Panc1 (cell line): ENCODE results near the gene NAA40. TPM values are rescaled to one million over a fixed set of nuclear protein-coding genes. Genes with fewer than 3 reads are reported as not detected.

Experiments used
- ATAC-seq: fragments of 200-7000 bp; cut with Tn5 transposase; 2 replicates; pipeline ENCODE4 v1.9.1; 2020; ENCODE audit warnings: mild to moderate bottlenecking, moderate library complexity
- BruUV-seq: library from RNA; stranded (reverse); fragments of 400-500 nt; replicated peaks from 2 replicates; lab custom pipeline; 2021; lab: Mats Ljungman, UMichigan
- CTCF ChIA-PET: fragments of 300-600 bp; sonication (Branson Sonifier 250); formaldehyde crosslinking; loops from one replicate; lab custom pipeline; 2022; ENCODE audit warnings: antibody characterized with exemption; lab: Charles Lee
- POLR2A ChIA-PET: fragments of 300-600 bp; sonication (Branson Sonifier 250); formaldehyde crosslinking; loops from one replicate; lab custom pipeline; 2022; ENCODE audit warnings: antibody characterized with exemption; lab: Charles Lee
- DNase-seq: peaks from one replicate; pipeline ENCODE4 v3.0.0-alpha.2; 2010; ENCODE audit warnings: low read depth, low spot score
- H3K27ac ChIP-seq: 2 replicates; pipeline ENCODE4 v1.5.1; 2011; ENCODE audit warnings: mild to moderate bottlenecking, low read length, inconsistent platforms
- H3K27me3 ChIP-seq: fragments of 200-500 bp; sonication (Bioruptor generic); 2 replicates; pipeline ENCODE4 v1.6.0; 2014; ENCODE audit warnings: low read length, inconsistent platforms; ENCODE audit not compliant: control insufficient read depth, insufficient read depth
- H3K36me3 ChIP-seq: fragments of 200-500 bp; sonication (Bioruptor generic); 2 replicates; pipeline ENCODE4 v1.5.1; 2014; ENCODE audit warnings: inconsistent platforms, mild to moderate bottlenecking, low read length, moderate library complexity; ENCODE audit not compliant: control insufficient read depth, insufficient read depth
- H3K4me1 ChIP-seq: 2 replicates; pipeline ENCODE4 v1.5.1; 2011; ENCODE audit warnings: inconsistent platforms, mild to moderate bottlenecking, low read length, moderate library complexity; ENCODE audit not compliant: control insufficient read depth, insufficient read depth
- H3K4me3 ChIP-seq, 2 experiments: 2 replicates each; pipeline ENCODE4 v1.5.1; 2011 to 2012; ENCODE audit warnings: low read depth in 2 of 2, low read length in 2 of 2, mild to moderate bottlenecking in 2 of 2, inconsistent platforms in 1 of 2, moderate library complexity in 1 of 2
- H3K9me3 ChIP-seq: fragments of 200-500 bp; sonication (Bioruptor generic); 2 replicates; pipeline ENCODE4 v1.5.1; 2014; ENCODE audit warnings: low read depth, mild to moderate bottlenecking, inconsistent platforms, low read length, moderate library complexity; ENCODE audit not compliant: control insufficient read depth, insufficient read depth
- POLR2AphosphoS5 ChIP-seq: IDR thresholded peaks from 2 replicates; pipeline ENCODE4 v1.6.1; 2012; ENCODE audit warnings: mild to moderate bottlenecking, low read depth, low read length, moderate library complexity
- SIN3A ChIP-seq: IDR thresholded peaks from 2 replicates; pipeline ENCODE4 v1.6.1; 2012; ENCODE audit warnings: low read depth, mild to moderate bottlenecking, low read length, moderate library complexity, borderline replicate concordance; ENCODE audit not compliant: insufficient read depth
- TCF7L2 ChIP-seq: IDR thresholded peaks from 2 replicates; pipeline ENCODE4 v1.6.1; 2011; ENCODE audit warnings: mild to moderate bottlenecking, low read depth, low read length, inconsistent platforms
- in situ Hi-C: cut with HindIII; loops from 2 replicates; pipeline ENCODE4 v1.10.0; 2016; ENCODE audit warnings: low sequenced_read_pairs, low pct_unique_long_range_greater_than_20kb
- intact Hi-C: fragments of 100-400 bp; cut with micrococcal nuclease; formaldehyde crosslinking; loops from one replicate; pipeline ENCODE4 v1.10.0; 2022; ENCODE audit not compliant: unreplicated experiment
- total RNA-seq: library from RNA; stranded (reverse); gene quantifications from one replicate; pipeline ENCODE4 v1.2.1, GENCODE V29; 2021; ENCODE audit not compliant: unreplicated experiment
- TF ChIP-seq, protein P1 (sequence below), 2 experiments: IDR thresholded peaks; 2 replicates each; pipeline ENCODE4 v1.6.1; 2011 to 2012; ENCODE audit warnings: low read depth in 2 of 2, control low read depth in 1 of 2, low read length in 1 of 2, mild to moderate bottlenecking in 1 of 2, moderate library complexity in 1 of 2; ENCODE audit not compliant: insufficient read depth in 1 of 2
- TF ChIP-seq, protein P2 (sequence below): fragments of 450-650 bp; IDR thresholded peaks from 2 replicates; pipeline ENCODE4 v1.5.1; 2017; ENCODE audit warnings: mild to moderate bottlenecking

NAA40 gene
- total RNA-seq, 1 experiment from 2014 or later, result 43.2 TPM

DNA sequence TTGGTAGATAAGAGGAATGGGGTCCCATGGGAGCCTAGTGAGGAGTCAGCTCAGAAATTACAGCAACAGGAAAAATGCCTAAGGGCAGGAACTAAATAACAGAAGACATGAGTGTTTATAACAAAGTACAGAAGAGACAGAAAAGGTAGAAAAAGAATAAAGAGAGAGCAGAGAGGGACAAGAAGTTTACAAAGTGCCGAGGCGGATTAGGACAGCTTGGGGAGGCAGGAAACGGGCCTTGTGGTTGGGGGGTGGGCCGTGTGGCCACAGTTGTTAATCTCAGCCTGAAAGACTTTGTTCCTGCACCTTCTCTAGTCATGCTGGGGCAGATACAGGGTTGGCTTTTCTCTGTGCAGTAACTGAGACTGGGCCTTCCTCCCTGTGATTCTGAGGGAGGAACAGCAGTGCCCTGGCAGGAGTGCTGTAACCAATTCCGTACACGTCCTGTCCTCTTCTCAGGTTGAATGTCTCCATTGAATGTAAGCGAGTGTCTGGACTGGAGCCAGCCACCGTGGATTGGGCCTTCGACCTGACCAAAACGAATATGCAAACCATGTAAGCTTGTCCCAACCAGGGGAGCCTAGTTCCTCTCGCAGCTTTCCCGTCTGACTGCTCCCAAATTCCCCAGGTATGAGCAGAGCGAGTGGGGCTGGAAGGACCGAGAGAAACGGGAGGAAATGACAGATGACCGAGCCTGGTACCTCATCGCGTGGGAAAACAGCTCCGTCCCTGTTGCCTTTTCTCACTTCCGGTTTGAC lies 13.2 kb downstream of the NAA40 start:
- in situ Hi-C loops (no loop called here), intact Hi-C loops (no loop called here)
- ATAC-seq, result no peak
- Histone ChIP-seq H3K9me3 (no peaks in the 10 kb centered on the region), H3K27ac (no peak overlapping the region), H3K4me3 (no peak overlapping the region), H3K36me3 (peaks cover 10% of the 10 kb centered on the region; the same call in 1 of the 2 replicates), H3K27me3 (no peaks in the 10 kb centered on the region), H3K4me1 (no peaks in the 10 kb centered on the region)
- no peak for TF ChIP-seq SIN3A
- no peak for TF ChIP-seq TCF7L2
- no peak for TF ChIP-seq POLR2AphosphoS5
- TF ChIP-seq, protein P1, sequence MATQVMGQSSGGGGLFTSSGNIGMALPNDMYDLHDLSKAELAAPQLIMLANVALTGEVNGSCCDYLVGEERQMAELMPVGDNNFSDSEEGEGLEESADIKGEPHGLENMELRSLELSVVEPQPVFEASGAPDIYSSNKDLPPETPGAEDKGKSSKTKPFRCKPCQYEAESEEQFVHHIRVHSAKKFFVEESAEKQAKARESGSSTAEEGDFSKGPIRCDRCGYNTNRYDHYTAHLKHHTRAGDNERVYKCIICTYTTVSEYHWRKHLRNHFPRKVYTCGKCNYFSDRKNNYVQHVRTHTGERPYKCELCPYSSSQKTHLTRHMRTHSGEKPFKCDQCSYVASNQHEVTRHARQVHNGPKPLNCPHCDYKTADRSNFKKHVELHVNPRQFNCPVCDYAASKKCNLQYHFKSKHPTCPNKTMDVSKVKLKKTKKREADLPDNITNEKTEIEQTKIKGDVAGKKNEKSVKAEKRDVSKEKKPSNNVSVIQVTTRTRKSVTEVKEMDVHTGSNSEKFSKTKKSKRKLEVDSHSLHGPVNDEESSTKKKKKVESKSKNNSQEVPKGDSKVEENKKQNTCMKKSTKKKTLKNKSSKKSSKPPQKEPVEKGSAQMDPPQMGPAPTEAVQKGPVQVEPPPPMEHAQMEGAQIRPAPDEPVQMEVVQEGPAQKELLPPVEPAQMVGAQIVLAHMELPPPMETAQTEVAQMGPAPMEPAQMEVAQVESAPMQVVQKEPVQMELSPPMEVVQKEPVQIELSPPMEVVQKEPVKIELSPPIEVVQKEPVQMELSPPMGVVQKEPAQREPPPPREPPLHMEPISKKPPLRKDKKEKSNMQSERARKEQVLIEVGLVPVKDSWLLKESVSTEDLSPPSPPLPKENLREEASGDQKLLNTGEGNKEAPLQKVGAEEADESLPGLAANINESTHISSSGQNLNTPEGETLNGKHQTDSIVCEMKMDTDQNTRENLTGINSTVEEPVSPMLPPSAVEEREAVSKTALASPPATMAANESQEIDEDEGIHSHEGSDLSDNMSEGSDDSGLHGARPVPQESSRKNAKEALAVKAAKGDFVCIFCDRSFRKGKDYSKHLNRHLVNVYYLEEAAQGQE (IDR thresholded peaks at IDR 0.05; ENCODE audit: insufficient read depth in 1 of 2, low read depth in 2 of 2, low read length in 1 of 2), result no peak
- TF ChIP-seq, protein P2, sequence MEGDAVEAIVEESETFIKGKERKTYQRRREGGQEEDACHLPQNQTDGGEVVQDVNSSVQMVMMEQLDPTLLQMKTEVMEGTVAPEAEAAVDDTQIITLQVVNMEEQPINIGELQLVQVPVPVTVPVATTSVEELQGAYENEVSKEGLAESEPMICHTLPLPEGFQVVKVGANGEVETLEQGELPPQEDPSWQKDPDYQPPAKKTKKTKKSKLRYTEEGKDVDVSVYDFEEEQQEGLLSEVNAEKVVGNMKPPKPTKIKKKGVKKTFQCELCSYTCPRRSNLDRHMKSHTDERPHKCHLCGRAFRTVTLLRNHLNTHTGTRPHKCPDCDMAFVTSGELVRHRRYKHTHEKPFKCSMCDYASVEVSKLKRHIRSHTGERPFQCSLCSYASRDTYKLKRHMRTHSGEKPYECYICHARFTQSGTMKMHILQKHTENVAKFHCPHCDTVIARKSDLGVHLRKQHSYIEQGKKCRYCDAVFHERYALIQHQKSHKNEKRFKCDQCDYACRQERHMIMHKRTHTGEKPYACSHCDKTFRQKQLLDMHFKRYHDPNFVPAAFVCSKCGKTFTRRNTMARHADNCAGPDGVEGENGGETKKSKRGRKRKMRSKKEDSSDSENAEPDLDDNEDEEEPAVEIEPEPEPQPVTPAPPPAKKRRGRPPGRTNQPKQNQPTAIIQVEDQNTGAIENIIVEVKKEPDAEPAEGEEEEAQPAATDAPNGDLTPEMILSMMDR, result no peak
- ChIA-PET POLR2A (interaction anchor here (0.6 kb wide), 1 partner anchor 120 kb away, joined by 18 read pairs; no protein-coding TSS in a partner anchor), CTCF (interaction anchor here (0.6 kb wide), 1 partner anchor 195 kb away, joined by 4 read pairs; no protein-coding TSS in a partner anchor)
- no peak for DNase-seq
- BruUV-seq, result no TSS peak

DNA sequence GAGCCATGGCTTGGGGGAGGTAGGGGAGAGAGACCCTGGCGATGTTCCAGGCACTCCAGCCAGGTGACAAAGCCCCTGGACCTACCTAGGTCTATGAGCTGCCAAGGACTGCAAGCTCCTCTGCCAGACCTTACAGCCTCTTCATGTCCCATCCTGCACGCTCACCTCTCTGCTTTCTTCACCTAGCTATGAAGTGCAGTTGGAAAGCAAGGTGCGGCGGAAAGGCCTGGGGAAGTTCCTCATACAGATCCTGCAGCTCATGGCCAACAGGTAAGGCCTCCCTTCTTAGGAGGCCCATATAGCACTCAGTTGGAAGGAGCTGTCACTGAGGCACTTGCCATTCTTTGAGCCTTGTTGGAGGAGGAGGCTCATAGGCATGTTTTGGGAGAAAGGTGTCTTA lies 13.8 kb downstream of the NAA40 start:
- Histone ChIP-seq H3K4me1 (no peaks in the 10 kb centered on the region), H3K9me3 (no peaks in the 10 kb centered on the region), H3K4me3 (no peak overlapping the region), H3K27ac (no peak overlapping the region), H3K27me3 (no peaks in the 10 kb centered on the region), H3K36me3 (peaks cover 10% of the 10 kb centered on the region; the same call in 1 of the 2 replicates)
- DNase-seq (no peak), ATAC-seq (no peak)
- intact Hi-C loops (no loop called here), in situ Hi-C loops (no loop called here)
- TF ChIP-seq POLR2AphosphoS5, result no peak
- TF ChIP-seq, protein P1 (IDR thresholded peaks at IDR 0.05; ENCODE audit: insufficient read depth in 1 of 2, low read depth in 2 of 2, low read length in 1 of 2), result no peak
- TF ChIP-seq SIN3A, result no peak
- TF ChIP-seq, protein P2, result no peak
- no peak for TF ChIP-seq TCF7L2
- ChIA-PET CTCF (interaction anchor here (0.6 kb wide), 1 partner anchor 195 kb away, joined by 4 read pairs; no protein-coding TSS in a partner anchor), POLR2A (interaction anchor here (0.6 kb wide), 1 partner anchor 120 kb away, joined by 18 read pairs; no protein-coding TSS in a partner anchor)
- no TSS peak for BruUV-seq
